K562 (cell line): ENCODE results near the gene ATP13A1. TPM values are rescaled to one million over a fixed set of nuclear protein-coding genes. Genes with fewer than 3 reads are reported as not detected.

Experiments used
- ATAC-seq: fragments of 200-7000 bp; cut with Tn5 transposase; 3 replicates; pipeline ENCODE4 v1.9.1; 2020; ENCODE audit warnings: moderate library complexity
- BruUV-seq: library from RNA; stranded (reverse); fragments of 400-500 nt; replicated peaks from 2 replicates; lab custom pipeline; 2021; lab: Mats Ljungman, UMichigan
- CTCF ChIA-PET: fragments of 300-600 bp; formaldehyde crosslinking; extraction: SDS; loops from one replicate; lab custom pipeline; 2021; ENCODE audit warnings: low intra/inter-chr PET ratio; lab: Yijun Ruan, JAX
- POLR2A ChIA-PET: fragments of 300-600, 350-650 bp; sonication (Branson Sonifier 250); formaldehyde crosslinking; extraction: SDS; loops from one replicate; lab custom pipeline; 2021; ENCODE audit warnings: antibody characterized with exemption, inconsistent platforms; lab: Yijun Ruan, JAX
- DNase-seq, 4 experiments: peaks; one replicate each; pipeline versions ENCODE4 v3.0.0 to v3.0.0-alpha.2; 2011 to 2018; ENCODE audit warnings: low spot score in 3 of 4, mixed read lengths in 3 of 4; ENCODE audit errors: extremely low read depth in 1 of 4
- FAIRE-seq: peaks from 2 replicates; lab custom pipeline; 2011; peaks lifted over from hg19 to GRCh38; lab: Jason Lieb, UNC
- H2AFZ ChIP-seq: 2 replicates; pipeline ENCODE4 v1.6.0; 2011; ENCODE audit warnings: low read depth, low read length, control low read depth, inconsistent platforms
- H3K27ac ChIP-seq: fragments of 200-600 bp; 3 replicates; pipeline ENCODE4 v1.8.0; 2011; ENCODE audit warnings: low read depth, mild to moderate bottlenecking, control low read depth, inconsistent platforms, low read length, moderate library complexity, mixed read lengths; ENCODE audit errors: extremely low read depth
- H3K27me3 ChIP-seq, 2 experiments: fragments of 300-600 bp in 1 of 2; 2 replicates in 1 of 2; 3 replicates in 1 of 2; pipeline versions ENCODE4 v1.6.0 to v1.8.0; 2011; ENCODE audit warnings: inconsistent platforms in 2 of 2, low read length in 2 of 2, mild to moderate bottlenecking in 1 of 2, mixed read lengths in 1 of 2, moderate library complexity in 1 of 2; ENCODE audit not compliant: control insufficient read depth in 2 of 2, insufficient read depth in 2 of 2
- H3K36me3 ChIP-seq: fragments of 300-600 bp; 3 replicates; pipeline ENCODE4 v1.8.0; 2011; ENCODE audit warnings: mild to moderate bottlenecking, low read length, inconsistent platforms; ENCODE audit not compliant: control insufficient read depth, insufficient read depth
- H3K4me1 ChIP-seq, 2 experiments: fragments of 200-600 bp in 1 of 2; replicated peaks in 1 of 2; 2 replicates in 1 of 2; 3 replicates in 1 of 2; pipeline versions ENCODE4 v1.5.1 to v1.8.0; 2011; ENCODE audit warnings: inconsistent platforms in 2 of 2, low read length in 2 of 2, mild to moderate bottlenecking in 1 of 2, mixed read lengths in 1 of 2, moderate library complexity in 1 of 2; ENCODE audit not compliant: control insufficient read depth in 2 of 2, insufficient read depth in 2 of 2
- H3K4me2 ChIP-seq: 2 replicates; pipeline ENCODE4 v1.6.1; 2011; ENCODE audit warnings: low read length, control low read depth, inconsistent platforms, mixed read lengths; ENCODE audit not compliant: insufficient read depth
- H3K4me3 ChIP-seq: fragments of 200-600 bp; sonication (generic), shearing (Covaris generic); 2 replicates; pipeline ENCODE4 v1.5.1; 2016; ENCODE audit warnings: control low read depth, inconsistent platforms
- H3K79me2 ChIP-seq: fragments of 200-600 bp; 3 replicates; pipeline ENCODE4 v1.8.0; 2011; ENCODE audit warnings: low read length, inconsistent platforms; ENCODE audit not compliant: control insufficient read depth, insufficient read depth
- H3K9ac ChIP-seq, 2 experiments: 2 replicates each; pipeline versions ENCODE4 v1.6.0 to v1.6.1; 2011; ENCODE audit warnings: low read depth in 2 of 2, low read length in 2 of 2, control low read depth in 1 of 2, inconsistent platforms in 1 of 2, mild to moderate bottlenecking in 1 of 2, mixed read lengths in 1 of 2; ENCODE audit not compliant: insufficient read depth in 1 of 2
- H3K9me1 ChIP-seq: one replicate; pipeline ENCODE4 v1.6.0; 2011; ENCODE audit warnings: inconsistent platforms, mild to moderate bottlenecking, low read length, moderate library complexity; ENCODE audit not compliant: control insufficient read depth, insufficient read depth
- H3K9me3 ChIP-seq: replicated peaks from 2 replicates; pipeline ENCODE4 v1.5.1; 2011; ENCODE audit warnings: low read depth, low read length, inconsistent platforms; ENCODE audit not compliant: control insufficient read depth, insufficient read depth
- H4K20me1 ChIP-seq: replicated peaks from 2 replicates; pipeline ENCODE4 v1.6.1; 2011; ENCODE audit warnings: low read length, inconsistent platforms, mixed read lengths; ENCODE audit not compliant: control insufficient read depth, insufficient read depth
- ARHGAP35 ChIP-seq: fragments of 450-650 bp; IDR thresholded peaks from 2 replicates; pipeline ENCODE4 v1.6.1; 2018; ENCODE audit not compliant: partially characterized antibody
- CTBP1 ChIP-seq: fragments of 450-650 bp; IDR thresholded peaks from 2 replicates; pipeline ENCODE4 v1.6.1; 2016; ENCODE audit warnings: borderline replicate concordance
- E2F6 ChIP-seq, 2 experiments: IDR thresholded peaks; 2 replicates each; pipeline ENCODE4 v1.6.1; 2011; ENCODE audit warnings: borderline replicate concordance in 1 of 2, control low read depth in 1 of 2, low read depth in 1 of 2, low read length in 1 of 2, mild to moderate bottlenecking in 1 of 2, mixed read lengths in 1 of 2, moderate library complexity in 1 of 2; ENCODE audit not compliant: insufficient read depth in 1 of 2, insufficient read length in 1 of 2, poor library complexity in 1 of 2, severe bottlenecking in 1 of 2; ENCODE audit errors: extremely low read depth in 1 of 2
- HEY1 ChIP-seq: fragments of 250-450 bp; sonication (Bioruptor Pico); IDR thresholded peaks from 2 replicates; pipeline ENCODE4 v1.5.0; 2020; ENCODE audit warnings: mild to moderate bottlenecking, moderate library complexity, borderline replicate concordance
- KAT8 ChIP-seq: fragments of 450-650 bp; IDR thresholded peaks from 2 replicates; pipeline ENCODE4 v1.6.1; 2016; ENCODE audit warnings: low read depth, mild to moderate bottlenecking
- POLR2H ChIP-seq: IDR thresholded peaks from 2 replicates; pipeline ENCODE4 v1.6.1; 2016; ENCODE audit warnings: missing genetic modification characterization, low read depth, mild to moderate bottlenecking, control low read depth, missing compliant biosample characterization, moderate library complexity
- PYGO2 ChIP-seq: fragments of 450-650 bp; IDR thresholded peaks from 2 replicates; pipeline ENCODE4 v1.6.1; 2016; ENCODE audit warnings: mild to moderate bottlenecking, missing genetic modification characterization, moderate library complexity, missing compliant biosample characterization
- TEAD4 ChIP-seq, 2 experiments: sonication (generic) in 1 of 2; formaldehyde crosslinking in 1 of 2; IDR thresholded peaks; 2 replicates each; pipeline versions ENCODE4 v1.6.1 to v1.8.0; 2012 to 2022; ENCODE audit warnings: borderline replicate concordance in 1 of 2, inconsistent platforms in 1 of 2, low read length in 1 of 2, mild to moderate bottlenecking in 1 of 2, missing genetic modification reagents in 1 of 2
- TRIM28 ChIP-seq: fragments of 450-650 bp; IDR thresholded peaks from 2 replicates; pipeline ENCODE4 v1.6.1; 2017
- ZNF12 ChIP-seq: sonication (generic); formaldehyde crosslinking; IDR thresholded peaks from 2 replicates; pipeline ENCODE4 v1.4.0; 2020; ENCODE audit warnings: mild to moderate bottlenecking, missing genetic modification reagents
- WGBS: fragments of 100-300 bp; shearing (Covaris generic); methylation state at CpG from one replicate; pipeline ENCODE4 v1.1.6; 2016; ENCODE audit warnings: low coverage, mixed read lengths; ENCODE audit not compliant: insufficient coverage; ENCODE audit errors: missing lambda C conversion rate; 5-methylcytosine and 5-hydroxymethylcytosine counted together
- in situ Hi-C: fragments of 300-500 bp; cut with MboI; formaldehyde crosslinking; loops from 4 replicates; pipeline ENCODE4 v1.15.0; 2018; ENCODE audit warnings: inconsistent platforms, mixed read lengths
- intact Hi-C: fragments of 100-400 bp; cut with micrococcal nuclease; formaldehyde crosslinking; loops from 2 replicates; pipeline ENCODE4 v1.14.2; 2022
- polyA plus RNA-seq, 8 experiments: library from polyadenylated mRNA; depleted of rRNA in 4 of 8; stranded (reverse) in 5 of 8; unstranded in 3 of 8; fragments of >200 nt; fragmentation: Nextera tagmentation in 2 of 8; fragmentation: Illumina TruSeq in 1 of 8; extraction: Ambion mirVana in 2 of 8; extraction: Trizol in 1 of 8; gene quantifications; 2 replicates each; pipeline versions ENCODE4 v1.2.1 to v1.2.3, GENCODE V29; 2011 to 2014; ENCODE audit warnings: inconsistent platforms in 1 of 8, missing spikeins in 1 of 8
- total RNA-seq, 7 experiments: library from RNA; depleted of rRNA in 6 of 7; stranded (reverse); fragments of >200 nt in 6 of 7; fragmentation: Illumina TruSeq in 2 of 7; extraction: Trizol in 2 of 7; gene quantifications; 2 replicates each; pipeline versions ENCODE4 v1.2.1 to v1.2.3, GENCODE V29; 2011 to 2021; ENCODE audit warnings: low replicate concordance in 1 of 7
- TF ChIP-seq, protein P1 (sequence below): IDR thresholded peaks from 2 replicates; pipeline ENCODE4 v1.6.1; 2011; ENCODE audit warnings: borderline replicate concordance, low read depth, mild to moderate bottlenecking, moderate library complexity, low read length; ENCODE audit not compliant: insufficient read depth, poor library complexity, severe bottlenecking
- TF ChIP-seq, protein P2 (sequence below), 2 experiments: IDR thresholded peaks; 2 replicates each; pipeline ENCODE4 v1.6.1; 2012; ENCODE audit warnings: improper control_type of control experiment in 2 of 2, low read depth in 2 of 2, low read length in 2 of 2, borderline replicate concordance in 1 of 2

The ATP13A1 gene
- total and polyA plus RNA-seq, 9 of the 15 experiments (the other 6 are each of a cell fraction or from before 2014, with no cell fraction given), result 0.90 to 83.8 (median 23.1) TPM

GRCh38 chr19:19637186-19637522 lies 26.3 kb downstream of the ATP13A1 start:
- H3K4me1 ChIP-seq, result peaks cover 0 to 20% of the 10 kb centered on the region in 2 experiments; a peak in 2 of 5 replicates
- POLR2A ChIA-PET, result no interaction called here
- no peak for DNase-seq
- WGBS, result 63% methylated on average over 10 of the region's 27 CpGs
- no peaks in the 10 kb centered on the region for H3K9me3 ChIP-seq
- BruUV-seq, result no TSS peak
- no peak for FAIRE-seq
- no peak for ATAC-seq
- CTCF ChIA-PET, result no interaction called here
- in situ Hi-C loops, result loop anchor here (25.0 kb wide), 1 partner anchor 100 kb away; the partner anchor contains the start of genes CILP2 and YJEFN3
- no peak overlapping the region for H3K4me3 ChIP-seq
- no peaks in the 10 kb centered on the region for H3K27me3 ChIP-seq
- H3K36me3 ChIP-seq, result peaks cover 35% of the 10 kb centered on the region; the same call in 2 of the 3 replicates
- H3K27ac ChIP-seq, result no peak overlapping the region
- H4K20me1 ChIP-seq, result no peaks in the 10 kb centered on the region
- H3K9me1 ChIP-seq, result no peaks in the 10 kb centered on the region
- intact Hi-C loops, result no loop called here
- no peak overlapping the region for H3K4me2 ChIP-seq
- no peak overlapping the region for H3K9ac ChIP-seq
- no peak for TF ChIP-seq TEAD4 (IDR thresholded peaks at IDR 0.05; ENCODE audit: low read length)
- no peak for TF ChIP-seq TEAD4 (CRISPR knock-in tag; IDR thresholded peaks at IDR 0.05; ENCODE audit: borderline replicate concordance)
- no peak for TF ChIP-seq ZNF12
- TF ChIP-seq ARHGAP35, result no peak
- TF ChIP-seq TRIM28, result no peak
- no peak for TF ChIP-seq HEY1 (CRISPR knock-in tag)
- TF ChIP-seq, protein P1, sequence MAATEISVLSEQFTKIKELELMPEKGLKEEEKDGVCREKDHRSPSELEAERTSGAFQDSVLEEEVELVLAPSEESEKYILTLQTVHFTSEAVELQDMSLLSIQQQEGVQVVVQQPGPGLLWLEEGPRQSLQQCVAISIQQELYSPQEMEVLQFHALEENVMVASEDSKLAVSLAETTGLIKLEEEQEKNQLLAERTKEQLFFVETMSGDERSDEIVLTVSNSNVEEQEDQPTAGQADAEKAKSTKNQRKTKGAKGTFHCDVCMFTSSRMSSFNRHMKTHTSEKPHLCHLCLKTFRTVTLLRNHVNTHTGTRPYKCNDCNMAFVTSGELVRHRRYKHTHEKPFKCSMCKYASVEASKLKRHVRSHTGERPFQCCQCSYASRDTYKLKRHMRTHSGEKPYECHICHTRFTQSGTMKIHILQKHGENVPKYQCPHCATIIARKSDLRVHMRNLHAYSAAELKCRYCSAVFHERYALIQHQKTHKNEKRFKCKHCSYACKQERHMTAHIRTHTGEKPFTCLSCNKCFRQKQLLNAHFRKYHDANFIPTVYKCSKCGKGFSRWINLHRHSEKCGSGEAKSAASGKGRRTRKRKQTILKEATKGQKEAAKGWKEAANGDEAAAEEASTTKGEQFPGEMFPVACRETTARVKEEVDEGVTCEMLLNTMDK, result no peak
- no peak for TF ChIP-seq KAT8
- no peak for TF ChIP-seq CTBP1
- no peak for TF ChIP-seq PYGO2 (tag)
- TF ChIP-seq, protein P2, sequence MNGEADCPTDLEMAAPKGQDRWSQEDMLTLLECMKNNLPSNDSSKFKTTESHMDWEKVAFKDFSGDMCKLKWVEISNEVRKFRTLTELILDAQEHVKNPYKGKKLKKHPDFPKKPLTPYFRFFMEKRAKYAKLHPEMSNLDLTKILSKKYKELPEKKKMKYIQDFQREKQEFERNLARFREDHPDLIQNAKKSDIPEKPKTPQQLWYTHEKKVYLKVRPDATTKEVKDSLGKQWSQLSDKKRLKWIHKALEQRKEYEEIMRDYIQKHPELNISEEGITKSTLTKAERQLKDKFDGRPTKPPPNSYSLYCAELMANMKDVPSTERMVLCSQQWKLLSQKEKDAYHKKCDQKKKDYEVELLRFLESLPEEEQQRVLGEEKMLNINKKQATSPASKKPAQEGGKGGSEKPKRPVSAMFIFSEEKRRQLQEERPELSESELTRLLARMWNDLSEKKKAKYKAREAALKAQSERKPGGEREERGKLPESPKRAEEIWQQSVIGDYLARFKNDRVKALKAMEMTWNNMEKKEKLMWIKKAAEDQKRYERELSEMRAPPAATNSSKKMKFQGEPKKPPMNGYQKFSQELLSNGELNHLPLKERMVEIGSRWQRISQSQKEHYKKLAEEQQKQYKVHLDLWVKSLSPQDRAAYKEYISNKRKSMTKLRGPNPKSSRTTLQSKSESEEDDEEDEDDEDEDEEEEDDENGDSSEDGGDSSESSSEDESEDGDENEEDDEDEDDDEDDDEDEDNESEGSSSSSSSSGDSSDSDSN (IDR thresholded peaks at IDR 0.05; ENCODE audit: borderline replicate concordance in 1 of 2, low read depth in 2 of 2, low read length in 2 of 2), result no peak
- no peak for TF ChIP-seq POLR2H (tag)
- no peak for TF ChIP-seq E2F6 (IDR thresholded peaks at IDR 0.05; ENCODE audit: borderline replicate concordance in 1 of 2, extremely low read depth in 1 of 2, insufficient read depth in 1 of 2, insufficient read length in 1 of 2, low read depth in 1 of 2, low read length in 1 of 2, poor library complexity in 1 of 2, severe bottlenecking in 1 of 2)
- no peak overlapping the region for H2AFZ ChIP-seq
- H3K79me2 ChIP-seq, result no peaks in the 10 kb centered on the region
